Activated CD8-positive, alpha-beta T cell treated with anti-CD3 and anti-CD28 coated beads for 36 hours (primary cell): ENCODE data around the gene CSTB. TPM values are rescaled to one million over a fixed set of nuclear protein-coding genes. Genes with fewer than 3 reads are reported as not detected.
A peak's percentile ranks its signal among the peaks of the same experiment; 100 is the strongest.

Experiments used
- ATAC-seq: fragments of 200-7000 bp; cut with Tn5 transposase; one replicate; pipeline ENCODE4 v1.10.0; 2021; ENCODE audit warnings: mild to moderate bottlenecking, moderate library complexity
- CTCF ChIA-PET: fragments of 350-600 bp; sonication (Branson Sonifier 250); formaldehyde crosslinking; loops from one replicate; lab custom pipeline; 2021; ENCODE audit warnings: antibody characterized with exemption; lab: Charles Lee
- POLR2A ChIA-PET: fragments of 350-600 bp; sonication (Branson Sonifier 250); formaldehyde crosslinking; loops from one replicate; lab custom pipeline; 2021; ENCODE audit warnings: antibody characterized with exemption; lab: Charles Lee
- DNase-seq: peaks from one replicate; pipeline ENCODE4 v3.0.0-alpha.2; 2020
- H3K27ac Mint-ChIP-seq: one replicate; pipeline ENCODE4 v1.8.0; 2021; ENCODE audit warnings: mild to moderate bottlenecking, mixed read lengths
- H3K27me3 Mint-ChIP-seq: one replicate; pipeline ENCODE4 v1.8.0; 2021; ENCODE audit warnings: mixed read lengths
- H3K36me3 Mint-ChIP-seq: one replicate; pipeline ENCODE4 v1.8.0; 2021; ENCODE audit warnings: low read depth, mixed read lengths
- H3K4me1 Mint-ChIP-seq: one replicate; pipeline ENCODE4 v1.8.0; 2021; ENCODE audit warnings: low read depth, mixed read lengths
- H3K4me3 Mint-ChIP-seq: one replicate; pipeline ENCODE4 v1.8.0; 2021; ENCODE audit warnings: mild to moderate bottlenecking, moderate library complexity, mixed read lengths
- H3K9me3 Mint-ChIP-seq: one replicate; pipeline ENCODE4 v1.8.0; 2021; ENCODE audit warnings: mixed read lengths
- CTCF ChIP-seq: fragments of 200-600 bp; IDR thresholded peaks from one replicate; pipeline ENCODE4 v1.8.0; 2022; ENCODE audit warnings: antibody characterized with exemption, mild to moderate bottlenecking
- intact Hi-C: fragments of 100-400 bp; cut with micrococcal nuclease; formaldehyde crosslinking; loops from one replicate; pipeline ENCODE4 v1.10.0; 2022
- total RNA-seq, 2 experiments: library from RNA; stranded (reverse); gene quantifications; one replicate each; pipeline ENCODE4 v1.2.3, GENCODE V29; 2021

The CSTB gene
- total RNA-seq, 2 experiments from 2014 or later: 18.6 to 20.7 TPM

DNA sequence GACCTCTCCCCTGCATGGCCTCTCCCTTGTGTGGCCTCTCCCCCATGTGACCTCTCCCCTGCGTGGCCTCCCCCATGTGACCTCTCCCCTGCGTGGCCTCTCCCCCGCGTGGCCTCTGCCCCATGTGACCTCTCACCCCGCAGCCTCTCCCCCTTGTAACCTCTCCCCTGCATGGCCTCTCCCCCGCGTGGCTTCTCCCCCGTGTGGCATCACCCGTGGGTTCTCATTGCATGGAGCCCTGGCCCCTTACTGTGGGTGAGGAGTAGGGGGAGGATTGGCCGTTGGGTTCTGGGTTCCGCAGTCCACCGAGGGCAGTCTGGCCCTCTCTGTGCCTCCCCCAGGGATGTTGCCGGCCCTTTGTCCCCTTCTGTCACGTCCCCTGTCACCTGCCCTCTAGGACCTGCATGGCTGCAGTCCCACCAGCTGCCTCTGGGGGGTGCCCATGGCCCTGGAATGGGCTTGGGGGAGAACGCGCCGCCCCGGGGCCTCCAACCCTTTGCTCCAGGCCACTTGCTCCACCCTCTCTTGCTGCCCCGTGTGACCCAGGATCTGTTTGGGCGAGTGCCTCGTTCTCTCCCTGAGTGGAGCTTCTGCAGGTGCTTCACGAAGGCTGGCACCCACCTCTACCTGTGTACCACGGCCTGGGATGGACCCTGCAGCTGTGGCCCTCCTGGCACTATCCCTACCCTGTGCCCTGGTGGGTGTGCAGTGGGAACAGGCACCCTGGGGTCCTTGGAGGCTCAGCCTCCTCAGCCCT is 34.6 kb upstream of the CSTB start:
- H3K27ac Mint-ChIP-seq: no peak overlapping the region
- no peaks in the 10 kb centered on the region for H3K9me3 Mint-ChIP-seq
- peaks cover 7% of the 10 kb centered on the region for H3K4me1 Mint-ChIP-seq
- ATAC-seq (peak; percentile 99), DNase-seq (peak; percentile 95)
- no peak overlapping the region for H3K4me3 Mint-ChIP-seq
- ChIA-PET POLR2A (interaction anchor here (0.8 to 1.4 kb wide), 3 partner anchors 20 to 165 kb away, joined by 3 to 4 read pairs (median 3); no protein-coding TSS in a partner anchor), CTCF (interaction anchor here (0.6 to 3.5 kb wide), 21 partner anchors 10 to 273 kb away, joined by 3 to 36 read pairs (median 4); no protein-coding TSS in a partner anchor)
- TF ChIP-seq CTCF: peak; percentile 92
- no peaks in the 10 kb centered on the region for H3K27me3 Mint-ChIP-seq
- intact Hi-C loops: loop anchor here (10.0 kb wide), 1 partner anchor 124 kb away; no protein-coding TSS in a partner anchor
- peaks cover 5% of the 10 kb centered on the region for H3K36me3 Mint-ChIP-seq

GRCh38 chr21:43809853-43810504 is 33.9 kb upstream of the CSTB start:
- peaks cover 6% of the 10 kb centered on the region for H3K36me3 Mint-ChIP-seq
- no peak for ATAC-seq
- ChIA-PET CTCF (interaction anchor here (0.6 to 3.5 kb wide), 15 partner anchors 15 to 176 kb away, joined by 3 to 36 read pairs (median 4); no protein-coding TSS in a partner anchor), POLR2A (interaction anchor here (0.8 to 1.5 kb wide), 6 partner anchors 16 to 165 kb away, joined by 3 to 5 read pairs (median 3); no protein-coding TSS in a partner anchor)
- no peak for TF ChIP-seq CTCF
- DNase-seq: no peak
- no peak overlapping the region for H3K4me3 Mint-ChIP-seq
- H3K4me1 Mint-ChIP-seq: peaks cover 8% of the 10 kb centered on the region
- no peak overlapping the region for H3K27ac Mint-ChIP-seq
- no peaks in the 10 kb centered on the region for H3K9me3 Mint-ChIP-seq
- intact Hi-C loops: loop anchor here (10.0 kb wide), 1 partner anchor 125 kb away; no protein-coding TSS in a partner anchor
- no peaks in the 10 kb centered on the region for H3K27me3 Mint-ChIP-seq

- TF ChIP-seq CTCF: no peak
- no peak for DNase-seq
- ChIA-PET POLR2A (interaction anchor here (0.9 to 1.5 kb wide), 8 partner anchors 7 to 177 kb away, joined by 3 to 7 read pairs (median 3); no protein-coding TSS in a partner anchor), CTCF (interaction anchor here (0.6 to 3.5 kb wide), 4 partner anchors 126 to 167 kb away, joined by 3 to 36 read pairs (median 10); no protein-coding TSS in a partner anchor)
- no peak overlapping the region for H3K27ac Mint-ChIP-seq
- ATAC-seq: no peak
- intact Hi-C loops: no loop called here
- no peaks in the 10 kb centered on the region for H3K27me3 Mint-ChIP-seq
- H3K36me3 Mint-ChIP-seq: peaks cover 6% of the 10 kb centered on the region
- H3K4me1 Mint-ChIP-seq: peaks cover 5% of the 10 kb centered on the region
- no peaks in the 10 kb centered on the region for H3K9me3 Mint-ChIP-seq
- H3K4me3 Mint-ChIP-seq: no peak overlapping the region
Measured at GRCh38 chr21:43809346-43809799, 33.3 kb upstream of the CSTB start.

DNA sequence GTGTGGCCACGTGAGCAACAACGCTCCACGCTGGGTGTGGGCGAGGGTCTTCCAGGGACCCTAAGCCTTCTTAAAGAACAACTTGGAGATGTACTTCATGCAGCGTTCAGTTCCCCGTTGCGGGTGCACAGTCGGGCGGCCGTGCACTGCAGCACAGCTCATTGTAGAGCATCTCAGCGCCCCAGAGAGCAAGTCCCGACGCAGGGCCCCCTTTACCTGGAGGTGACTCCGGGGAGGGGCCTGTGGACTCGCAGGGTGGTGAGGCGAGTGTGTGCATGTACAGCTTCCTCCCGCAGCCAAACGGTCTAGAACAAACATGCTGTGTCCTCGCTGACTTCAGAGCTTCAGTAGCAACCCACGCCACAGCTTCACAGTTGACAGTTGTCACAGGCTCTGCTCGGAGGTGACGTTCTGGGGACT is 32.7 kb upstream of the CSTB start:
- Mint-ChIP-seq H3K4me3 (no peak overlapping the region), H3K27me3 (no peaks in the 10 kb centered on the region), H3K27ac (no peak overlapping the region), H3K9me3 (no peaks in the 10 kb centered on the region), H3K4me1 (peaks cover 5% of the 10 kb centered on the region), H3K36me3 (peaks cover 10% of the 10 kb centered on the region)
- ChIA-PET POLR2A (interaction anchor here (0.9 to 1.5 kb wide), 11 partner anchors 8 to 178 kb away, joined by 3 to 7 read pairs (median 3); no protein-coding TSS in a partner anchor), CTCF (interaction anchor here (1.7 kb wide), 1 partner anchor 130 kb away, joined by 10 read pairs; no protein-coding TSS in a partner anchor)
- ATAC-seq (no peak), DNase-seq (no peak)
- intact Hi-C loops: no loop called here
- no peak for TF ChIP-seq CTCF
